Esophagus squamous epithelium (tissue), 5 donors: ENCODE data around the gene NOD1. TPM values are rescaled to one million over a fixed set of nuclear protein-coding genes. Genes with fewer than 3 reads are reported as not detected.
A peak's percentile ranks its signal among the peaks of the same experiment; 100 is the strongest.

ENCODE experiments used
- DNase-seq: peaks from one replicate; lab custom pipeline; 2025; lab: John Stamatoyannopoulos, UW
- H3K27ac ChIP-seq, 4 donors: fragments of 200-600 bp; sonication (generic); one replicate each; pipeline ENCODE4 v1.5.1; 2016 to 2019; ENCODE audit warnings: mild to moderate bottlenecking in 1 of 4
- H3K27me3 ChIP-seq, 4 donors: fragments of 200-600 bp; sonication (generic); 1 replicate in 3 of 4; 2 replicates in 1 of 4; pipeline versions ENCODE4 v1.5.1 to v1.6.0; 2017 to 2021; ENCODE audit warnings: antibody characterized with exemption in 1 of 4
- H3K36me3 ChIP-seq, 3 donors: fragments of 200-600 bp; sonication (generic); one replicate each; pipeline ENCODE4 v1.5.1; 2016 to 2019
- H3K4me1 ChIP-seq, 3 donors: fragments of 200-600 bp; sonication (generic); one replicate each; pipeline ENCODE4 v1.5.1; 2017 to 2019
- H3K4me3 ChIP-seq, 4 donors: fragments of 200-600 bp; sonication (generic); 1 replicate in 3 of 4; 2 replicates in 1 of 4; pipeline ENCODE4 v1.5.1; 2016 to 2019; ENCODE audit warnings: mild to moderate bottlenecking in 2 of 4, moderate library complexity in 1 of 4
- H3K9me3 ChIP-seq, 3 donors: fragments of 200-600 bp; sonication (generic); one replicate each; pipeline ENCODE4 v1.5.1; 2016 to 2019
- CTCF ChIP-seq, 6 experiments: fragments of 450-650 bp in 4 of 6; fragments of 200-600 bp in 2 of 6; sonication (generic) in 2 of 6; IDR thresholded peaks; one replicate each; pipeline ENCODE4 v1.5.1; 2016 to 2019; ENCODE audit warnings: antibody characterized with exemption in 6 of 6, mild to moderate bottlenecking in 4 of 6, moderate library complexity in 4 of 6
- POLR2A ChIP-seq, 4 donors: fragments of 450-650 bp; IDR thresholded peaks; one replicate each; pipeline ENCODE4 v1.6.1; 2017; ENCODE audit warnings: antibody characterized with exemption in 4 of 4, mild to moderate bottlenecking in 4 of 4, moderate library complexity in 3 of 4
- WGBS, 2 donors: methylation state at CpG; one replicate each; pipeline ENCODE4 v1.1.5; 2018; 5-methylcytosine and 5-hydroxymethylcytosine counted together
- intact Hi-C: fragments of 100-400 bp; cut with DNase I; formaldehyde crosslinking; loops from one replicate; pipeline ENCODE4 v1.15.0; 2022
- total RNA-seq, 4 donors: library from RNA; depleted of rRNA; stranded (reverse); fragments of >200 nt; gene quantifications; one replicate each; pipeline ENCODE4 v1.1.0, GENCODE V29; 2016
- donor health status: DM: yes; HTN: yes; CAD: no.

NOD1 gene
- total RNA-seq, 4 donors from 2014 or later, result 4.2 to 13.0 (median 6.2) TPM

- 64 to 72% methylated on average over 5 to 6 of the region's 6 CpGs for WGBS, 2 donors
- Histone ChIP-seq H3K36me3 (peaks cover 15 to 100% (median 30%) of the 10 kb centered on the region in 3 donors), H3K27ac (no peak overlapping the region), H3K4me1 (peaks cover 0 to 5% (median 0%) of the 10 kb centered on the region in 3 donors), H3K4me3 (no peak overlapping the region), H3K9me3 (no peaks in the 10 kb centered on the region), H3K27me3 (no peaks in the 10 kb centered on the region)
- no peak for DNase-seq
- intact Hi-C loops, result no loop called here
- TF ChIP-seq POLR2A (IDR thresholded peaks at IDR 0.05) (no peak), CTCF (IDR thresholded peaks at IDR 0.05) (no peak)
Measured at GRCh38 chr7:30450240-30450982, 28.2 kb downstream of the NOD1 start.

GRCh38 chr7:30448461-30449189 is 30.0 kb downstream of the NOD1 start:
- Histone ChIP-seq H3K4me1 (peaks cover 0 to 5% (median 0%) of the 10 kb centered on the region in 3 donors), H3K4me3 (no peak overlapping the region), H3K36me3 (peaks cover 15 to 86% (median 30%) of the 10 kb centered on the region in 3 donors), H3K27ac (no peak overlapping the region), H3K27me3 (no peaks in the 10 kb centered on the region), H3K9me3 (no peaks in the 10 kb centered on the region)
- intact Hi-C loops, result no loop called here
- no peak for DNase-seq
- 75 to 85% methylated on average over 1 to 7 of the region's 10 CpGs for WGBS, 2 donors
- no peak for TF ChIP-seq POLR2A (IDR thresholded peaks at IDR 0.05)
- no peak for TF ChIP-seq CTCF (IDR thresholded peaks at IDR 0.05)

- H3K27ac ChIP-seq, result no peak overlapping the region
- H3K36me3 ChIP-seq, result peaks cover 9 to 74% (median 21%) of the 10 kb centered on the region in 3 donors
- no peak overlapping the region for H3K4me3 ChIP-seq
- no peaks in the 10 kb centered on the region for H3K9me3 ChIP-seq
- DNase-seq, result no peak
- H3K27me3 ChIP-seq, result no peaks in the 10 kb centered on the region
- H3K4me1 ChIP-seq, result peaks cover 0 to 5% (median 0%) of the 10 kb centered on the region in 3 donors
- 94 to 97% methylated on average over 5 to 7 of the region's 8 CpGs for WGBS, 2 donors
- intact Hi-C loops, result no loop called here
- no peak for TF ChIP-seq CTCF (IDR thresholded peaks at IDR 0.05)
- no peak for TF ChIP-seq POLR2A (IDR thresholded peaks at IDR 0.05)
Measured at GRCh38 chr7:30447466-30447865, 31.1 kb downstream of the NOD1 start.

GRCh38 chr7:30446266-30446665 is 32.3 kb downstream of the NOD1 start:
- Histone ChIP-seq H3K9me3 (no peaks in the 10 kb centered on the region), H3K27me3 (no peaks in the 10 kb centered on the region), H3K36me3 (peaks cover 5 to 62% (median 10%) of the 10 kb centered on the region in 3 donors), H3K4me1 (peaks cover 0 to 5% (median 0%) of the 10 kb centered on the region in 3 donors), H3K4me3 (no peak overlapping the region), H3K27ac (peak overlapping the region in 1 of 4 donors; percentile 14)
- intact Hi-C loops, result no loop called here
- 100% methylated on average over 1 of the region's 4 CpGs; no CpG with 5 or more reads in 1 of the 2 donors for WGBS, 2 donors
- no peak for DNase-seq
- TF ChIP-seq POLR2A (IDR thresholded peaks at IDR 0.05), result no peak
- no peak for TF ChIP-seq CTCF (IDR thresholded peaks at IDR 0.05)

DNA sequence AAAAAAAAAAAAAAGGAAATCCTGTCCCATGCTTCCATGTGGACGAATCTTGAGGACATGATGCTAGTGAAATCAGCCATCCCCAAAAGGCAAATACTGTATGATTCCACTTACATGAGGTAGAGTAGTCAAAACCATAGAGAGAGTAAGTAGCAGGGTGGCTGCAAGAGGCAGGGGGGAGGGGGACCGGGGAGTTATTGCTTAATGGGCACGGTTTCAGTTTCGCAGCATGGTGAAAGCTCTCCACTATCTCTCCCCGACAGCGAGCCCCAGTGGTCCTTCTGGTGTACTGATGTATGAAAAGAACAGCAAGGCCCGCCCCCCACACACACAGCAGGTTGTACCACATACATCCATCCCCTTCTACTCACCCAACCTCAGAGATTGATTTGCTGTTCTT is 32.8 kb downstream of the NOD1 start:
- 58 to 75% methylated on average over 6 to 7 of the region's 7 CpGs for WGBS, 2 donors
- no peak overlapping the region for H3K4me3 ChIP-seq

More for the DNA sequence above, 32.8 kb downstream of the NOD1 start:
- H3K27me3 ChIP-seq, result no peaks in the 10 kb centered on the region
- H3K9me3 ChIP-seq, result no peaks in the 10 kb centered on the region
- H3K36me3 ChIP-seq, result peaks cover 5 to 57% (median 6%) of the 10 kb centered on the region in 3 donors
- H3K27ac ChIP-seq, result peak overlapping the region in 1 of 4 donors; percentile 14
- H3K4me1 ChIP-seq, result peaks cover 0 to 5% (median 0%) of the 10 kb centered on the region in 3 donors
- peak; percentile 49 for DNase-seq
- TF ChIP-seq CTCF (IDR thresholded peaks at IDR 0.05) (peak in 2 of 6 experiments; percentile 6 to 35), POLR2A (IDR thresholded peaks at IDR 0.05) (no peak)
- intact Hi-C loops, result no loop called here
